Thyroid gland (tissue), 4 donors: Measurements from ENCODE around the gene CUL9. TPM values are rescaled to one million over a fixed set of nuclear protein-coding genes. Genes with fewer than 3 reads are reported as not detected.

ENCODE experiments used
- DNase-seq, 2 donors: peaks; one replicate each; pipeline ENCODE4 v3.0.0-alpha.2; 2019
- H3K27ac ChIP-seq, 3 donors: fragments of 200-600 bp; sonication (generic); 1 replicate in 2 of 3; 2 replicates in 1 of 3; pipeline ENCODE4 v1.5.1; 2016 to 2019; ENCODE audit warnings: mild to moderate bottlenecking in 1 of 3, moderate library complexity in 1 of 3
- H3K27me3 ChIP-seq: fragments of 200-600 bp; sonication (generic); one replicate; pipeline ENCODE4 v1.5.1; 2019
- H3K36me3 ChIP-seq, 2 donors: fragments of 200-600 bp; sonication (generic); one replicate each; pipeline ENCODE4 v1.5.1; 2016 to 2019
- H3K4me1 ChIP-seq, 2 donors: fragments of 200-600 bp; sonication (generic); one replicate each; pipeline ENCODE4 v1.5.1; 2017 to 2019
- H3K4me3 ChIP-seq, 3 donors: fragments of 200-600 bp; sonication (generic); replicated peaks in 1 of 3; 1 replicate in 2 of 3; 2 replicates in 1 of 3; pipeline ENCODE4 v1.5.1; 2016; ENCODE audit warnings: mild to moderate bottlenecking in 1 of 3
- H3K9me3 ChIP-seq: fragments of 200-600 bp; sonication (generic); one replicate; pipeline ENCODE4 v1.5.1; 2017
- CTCF ChIP-seq, 6 experiments: fragments of 200-600 bp in 3 of 6; fragments of 450-650 bp in 3 of 6; sonication (generic) in 3 of 6; IDR thresholded peaks; one replicate each; pipeline ENCODE4 v1.5.1; 2016 to 2019; ENCODE audit warnings: antibody characterized with exemption in 6 of 6, mild to moderate bottlenecking in 2 of 6, inconsistent platforms in 1 of 6, moderate library complexity in 1 of 6
- POLR2A ChIP-seq, 2 donors: fragments of 450-650 bp; IDR thresholded peaks; one replicate each; pipeline ENCODE4 v1.6.1; 2017; ENCODE audit warnings: antibody characterized with exemption in 2 of 2, mild to moderate bottlenecking in 2 of 2, moderate library complexity in 1 of 2
- WGBS, 2 donors: methylation state at CpG; one replicate each; pipeline ENCODE4 v1.1.5; 2017; 5-methylcytosine and 5-hydroxymethylcytosine counted together
- intact Hi-C: fragments of 100-400 bp; cut with DNase I; formaldehyde crosslinking; loops from one replicate; pipeline ENCODE4 v1.15.1; 2023
- total RNA-seq, 4 donors: library from RNA; depleted of rRNA; stranded (reverse); fragments of >200 nt; gene quantifications; one replicate each; pipeline ENCODE4 v1.2.3, GENCODE V29; 2016

Gene CUL9
- total RNA-seq, 4 donors from 2014 or later: 39.7 to 63.3 (median 59.0) TPM

GRCh38 chr6:43203029-43203717, 21.2 kb downstream of the CUL9 start:
- peaks cover 14 to 25% of the 10 kb centered on the region in 2 donors for H3K36me3 ChIP-seq
- TF ChIP-seq POLR2A (IDR thresholded peaks at IDR 0.05) (no peak), CTCF (IDR thresholded peaks at IDR 0.05) (no peak)
- WGBS, 2 donors: 89 to 93% methylated on average over 17 of the region's 17 CpGs
- DNase-seq: no peak
- intact Hi-C loops: no loop called here
- H3K27ac ChIP-seq: no peak overlapping the region
- H3K4me3 ChIP-seq: no peak overlapping the region
- H3K4me1 ChIP-seq: no peaks in the 10 kb centered on the region
- no peaks in the 10 kb centered on the region for H3K9me3 ChIP-seq
- no peaks in the 10 kb centered on the region for H3K27me3 ChIP-seq

DNA sequence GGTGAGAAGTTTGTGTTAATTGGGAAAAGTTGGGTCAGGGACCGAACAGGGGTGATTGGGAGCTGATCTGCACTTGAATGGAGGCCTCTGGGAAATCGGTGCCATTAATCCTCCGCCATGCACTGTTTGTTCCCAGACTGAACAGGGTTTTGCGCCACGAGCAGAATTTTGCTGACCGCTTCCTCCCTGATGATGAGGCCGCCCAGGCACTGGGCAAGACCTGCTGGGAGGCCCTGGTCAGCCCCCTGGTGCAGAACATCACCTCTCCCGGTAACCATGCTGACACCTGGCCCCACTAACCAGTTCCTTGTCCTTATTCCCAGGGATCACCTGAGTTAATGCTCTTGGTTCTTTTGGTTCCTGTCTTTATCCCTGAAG, 21.7 kb downstream of the CUL9 start:
- Histone ChIP-seq H3K4me1 (no peaks in the 10 kb centered on the region), H3K4me3 (no peak overlapping the region), H3K27ac (no peak overlapping the region), H3K27me3 (no peaks in the 10 kb centered on the region), H3K36me3 (peaks cover 14 to 25% of the 10 kb centered on the region in 2 donors), H3K9me3 (no peaks in the 10 kb centered on the region)
- no peak for DNase-seq
- TF ChIP-seq CTCF (IDR thresholded peaks at IDR 0.05): no peak
- TF ChIP-seq POLR2A (IDR thresholded peaks at IDR 0.05): no peak
- intact Hi-C loops: no loop called here
- 90 to 96% methylated on average over 8 of the region's 8 CpGs for WGBS, 2 donors

- intact Hi-C loops: no loop called here
- TF ChIP-seq POLR2A (IDR thresholded peaks at IDR 0.05) (no peak), CTCF (IDR thresholded peaks at IDR 0.05) (no peak)
- WGBS, 2 donors: 94 to 95% methylated on average over 23 of the region's 23 CpGs
- Histone ChIP-seq H3K27me3 (no peaks in the 10 kb centered on the region), H3K27ac (no peak overlapping the region), H3K9me3 (no peaks in the 10 kb centered on the region), H3K4me1 (no peaks in the 10 kb centered on the region), H3K4me3 (no peak overlapping the region), H3K36me3 (peaks cover 14 to 25% of the 10 kb centered on the region in 2 donors)
- DNase-seq: no peak
Measured at GRCh38 chr6:43204271-43205105, 22.5 kb downstream of the CUL9 start.

GRCh38 chr6:43205849-43206248, 23.9 kb downstream of the CUL9 start:
- intact Hi-C loops: no loop called here
- Histone ChIP-seq H3K4me1 (no peaks in the 10 kb centered on the region), H3K9me3 (no peaks in the 10 kb centered on the region), H3K4me3 (no peak overlapping the region), H3K36me3 (peaks cover 5 to 15% of the 10 kb centered on the region in 2 donors), H3K27ac (no peak overlapping the region), H3K27me3 (no peaks in the 10 kb centered on the region)
- no peak for DNase-seq
- TF ChIP-seq CTCF (IDR thresholded peaks at IDR 0.05) (no peak), POLR2A (IDR thresholded peaks at IDR 0.05) (no peak)
- WGBS, 2 donors: 89 to 96% methylated on average over 10 of the region's 10 CpGs

DNA sequence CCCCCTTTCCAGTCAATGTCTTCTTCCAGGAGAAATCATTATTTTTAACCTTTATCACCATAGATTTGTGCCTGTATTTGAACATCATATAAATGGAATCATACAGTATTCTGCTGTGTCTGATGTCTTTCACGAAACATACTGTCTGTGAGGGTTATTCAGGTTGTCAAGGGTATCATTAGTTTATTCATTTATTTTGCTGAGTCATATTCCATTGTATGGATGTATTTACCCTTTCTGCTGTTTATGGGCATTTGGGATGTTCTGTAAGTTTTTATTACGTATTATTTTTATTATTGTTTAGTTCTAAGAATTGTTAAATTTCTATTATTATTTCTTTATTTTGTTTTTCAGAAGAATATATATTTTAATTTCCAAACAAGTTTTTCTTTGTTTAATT, 25.3 kb downstream of the CUL9 start:
- intact Hi-C loops: no loop called here
- 92 to 98% methylated on average over 2 of the region's 2 CpGs for WGBS, 2 donors
- no peak for DNase-seq
- H3K27ac ChIP-seq: no peak overlapping the region
- H3K9me3 ChIP-seq: no peaks in the 10 kb centered on the region
- no peaks in the 10 kb centered on the region for H3K4me1 ChIP-seq
- H3K27me3 ChIP-seq: no peaks in the 10 kb centered on the region
- TF ChIP-seq CTCF (IDR thresholded peaks at IDR 0.05) (no peak), POLR2A (IDR thresholded peaks at IDR 0.05) (no peak)
- no peak overlapping the region for H3K4me3 ChIP-seq
- peaks cover 5 to 12% of the 10 kb centered on the region in 2 donors for H3K36me3 ChIP-seq
